Measurements from ENCODE around the gene UBR3. TPM values are rescaled to one million over a fixed set of nuclear protein-coding genes. Genes with fewer than 3 reads are reported as not detected.
"Not testable (repeated sequence)": the region's sequence is repeated elsewhere in the genome, so short reads cannot be mapped to it uniquely, and the experiment has no call there.

UBR3 gene
- polyA plus RNA-seq (ENCODE audit: insufficient read length in 4 of 4) = 10 to 100 TPM; 34.6 to 45.6 (median 41.4) TPM

GRCh38 chr2:169827272-169828140 lies at the start of gene UBR3:
Gene UBR3, plus strand, starts transcription at chr2:169827454. Its CDS starts 54 bp downstream, at chr2:169827508.
- peak; percentile 80 to 86 (median 84) for DNase-seq (ENCODE audit: low read depth in 4 of 4, low spot score in 3 of 4)

GRCh38 chr2:169778446-169778845 lies 48.8 kb upstream of the UBR3 start:
- no peak for DNase-seq (ENCODE audit: low read depth in 4 of 4, low spot score in 3 of 4)

- no peak for DNase-seq (ENCODE audit: low read depth in 4 of 4, low spot score in 3 of 4)
Observed at GRCh38 chr2:169781249-169782013, 45.8 kb upstream of the UBR3 start.

- DNase-seq (ENCODE audit: low read depth in 4 of 4, low spot score in 3 of 4) = no peak
Observed at GRCh38 chr2:169782513-169782912, 44.7 kb upstream of the UBR3 start.

GRCh38 chr2:169790581-169790980 lies 36.7 kb upstream of the UBR3 start:
- DNase-seq (ENCODE audit: low read depth in 4 of 4, low spot score in 3 of 4) = no peak

- DNase-seq (ENCODE audit: low read depth in 4 of 4, low spot score in 3 of 4) = no peak
Observed at GRCh38 chr2:169795181-169795580, 32.1 kb upstream of the UBR3 start.

GRCh38 chr2:169796441-169796840 lies 30.8 kb upstream of the UBR3 start:
- no peak for DNase-seq (ENCODE audit: low read depth in 4 of 4, low spot score in 3 of 4)

GRCh38 chr2:169797601-169798000 lies 29.7 kb upstream of the UBR3 start:
- DNase-seq (ENCODE audit: low read depth in 4 of 4, low spot score in 3 of 4) = no peak

- no peak for DNase-seq (ENCODE audit: low read depth in 4 of 4, low spot score in 3 of 4)
Observed at GRCh38 chr2:169798397-169798717, 28.9 kb upstream of the UBR3 start.

GRCh38 chr2:169798718-169799592 lies 28.3 kb upstream of the UBR3 start, which contains the start of gene SSB:
Gene SSB, plus strand, starts transcription at chr2:169798871. Its CDS starts 2,090 bp downstream, at chr2:169800961.
- peak; percentile 84 to 87 (median 86) for DNase-seq (ENCODE audit: low read depth in 4 of 4, low spot score in 3 of 4)

GRCh38 chr2:169803480-169803879 lies 23.8 kb upstream of the UBR3 start:
- DNase-seq (ENCODE audit: low read depth in 4 of 4, low spot score in 3 of 4) = no peak

GRCh38 chr2:169806586-169806985 lies 20.7 kb upstream of the UBR3 start:
- no peak for DNase-seq (ENCODE audit: low read depth in 4 of 4, low spot score in 3 of 4)

GRCh38 chr2:169808221-169808620 lies 19.0 kb upstream of the UBR3 start:
- no peak for DNase-seq (ENCODE audit: low read depth in 4 of 4, low spot score in 3 of 4)

GRCh38 chr2:169815849-169816248 lies 11.4 kb upstream of the UBR3 start:
- DNase-seq (ENCODE audit: low read depth in 4 of 4, low spot score in 3 of 4) = no peak

- not testable (repeated sequence) for DNase-seq (ENCODE audit: low read depth in 4 of 4, low spot score in 3 of 4)
Observed at GRCh38 chr2:169816961-169817360, 10.3 kb upstream of the UBR3 start.

- DNase-seq (ENCODE audit: low read depth in 4 of 4, low spot score in 3 of 4) = not testable (repeated sequence)
Observed at GRCh38 chr2:169817369-169817768, 9.9 kb upstream of the UBR3 start.

- DNase-seq (ENCODE audit: low read depth in 4 of 4, low spot score in 3 of 4) = no peak
Observed at GRCh38 chr2:169818241-169818640, 9.0 kb upstream of the UBR3 start.

GRCh38 chr2:169819106-169819505 lies 8.1 kb upstream of the UBR3 start:
- DNase-seq (ENCODE audit: low read depth in 4 of 4, low spot score in 3 of 4) = no peak

- not testable (repeated sequence) for DNase-seq (ENCODE audit: low read depth in 4 of 4, low spot score in 3 of 4)
Observed at GRCh38 chr2:169820101-169820500, 7.2 kb upstream of the UBR3 start.

- no peak for DNase-seq (ENCODE audit: low read depth in 4 of 4, low spot score in 3 of 4)
Observed at GRCh38 chr2:169822036-169822435, 5.2 kb upstream of the UBR3 start.
